GM18517 (cell line): ENCODE measurements around the gene IL17B.

ENCODE experiments used
- ATAC-seq: cut with Tn5 transposase; IDR thresholded peaks from one replicate; pipeline ENCODE4 v1.9.1; 2021; ENCODE audit warnings: mild to moderate bottlenecking, moderate library complexity; ENCODE audit not compliant: unreplicated experiment

The IL17B gene

GRCh38 chr5:149415066-149415967 lies 36.2 kb upstream of the IL17B start:
- no peak for ATAC-seq

GRCh38 chr5:149414405-149415065 lies 35.4 kb upstream of the IL17B start:
- no peak for ATAC-seq

- ATAC-seq: no peak
Measured at GRCh38 chr5:149413477-149414210, 34.6 kb upstream of the IL17B start.

GRCh38 chr5:149412783-149413476 lies 33.8 kb upstream of the IL17B start:
- ATAC-seq: no peak

GRCh38 chr5:149411738-149412519 lies 32.8 kb upstream of the IL17B start:
- no peak for ATAC-seq

- ATAC-seq: no peak
Measured at GRCh38 chr5:149410721-149411432, 31.8 kb upstream of the IL17B start.

- no peak for ATAC-seq
Measured at GRCh38 chr5:149410071-149410470, 31.0 kb upstream of the IL17B start.

GRCh38 chr5:149409268-149409948 lies 30.3 kb upstream of the IL17B start:
- no peak for ATAC-seq

- ATAC-seq: no peak
Measured at GRCh38 chr5:149408252-149409099, 29.4 kb upstream of the IL17B start.

GRCh38 chr5:149407323-149408251 lies 28.5 kb upstream of the IL17B start:
- ATAC-seq: no peak

- no peak for ATAC-seq
Measured at GRCh38 chr5:149406979-149407306, 27.9 kb upstream of the IL17B start.

GRCh38 chr5:149406203-149406978 lies 27.3 kb upstream of the IL17B start:
- ATAC-seq: no peak

GRCh38 chr5:149405550-149406202 lies 26.6 kb upstream of the IL17B start:
- ATAC-seq: no peak

- no peak for ATAC-seq
Measured at GRCh38 chr5:149404746-149405549, 25.9 kb upstream of the IL17B start.
